Right lung (tissue), 5 donors: Measurements from ENCODE around the gene JAKMIP2. TPM values are rescaled to one million over a fixed set of nuclear protein-coding genes. Genes with fewer than 3 reads are reported as not detected.
A peak's percentile ranks its signal among the peaks of the same experiment; 100 is the strongest.
"Not testable (repeated sequence)": the region's sequence is repeated elsewhere in the genome, so short reads cannot be mapped to it uniquely, and the experiment has no call there.

Source experiments
- DNase-seq, 2 donors: peaks; one replicate each; pipeline ENCODE4 v3.0.0-alpha.2; 2013
- polyA plus RNA-seq, 5 donors: library from polyadenylated mRNA; unstranded; fragments of 120-200 nt; gene quantifications; one replicate each; pipeline versions ENCODE4 v1.2.1 to v1.2.3, GENCODE V29; 2013; ENCODE audit warnings: inconsistent platforms in 1 of 5, low replicate concordance in 1 of 5; ENCODE audit not compliant: insufficient read length in 5 of 5, insufficient read depth in 1 of 5

JAKMIP2 gene
- polyA plus RNA-seq, 5 donors: 5.6 to 11.6 (median 6.5) TPM

- no peak for DNase-seq
Observed at GRCh38 chr5:147659166-147659929, 123.2 kb downstream of the JAKMIP2 start.

- DNase-seq: no peak
Observed at GRCh38 chr5:147658293-147658932, 124.1 kb downstream of the JAKMIP2 start.

GRCh38 chr5:147648597-147648996 lies 133.9 kb downstream of the JAKMIP2 start:
- DNase-seq: no peak

- no peak for DNase-seq
Observed at GRCh38 chr5:147645197-147645596, 137.3 kb downstream of the JAKMIP2 start.

- no peak for DNase-seq
Observed at GRCh38 chr5:147644460-147644859, 138.1 kb downstream of the JAKMIP2 start.

- DNase-seq: no peak
Observed at GRCh38 chr5:147643142-147643541, 139.4 kb downstream of the JAKMIP2 start.

- DNase-seq: no peak
Observed at GRCh38 chr5:147642666-147643065, 139.9 kb downstream of the JAKMIP2 start.

- DNase-seq: peak in 1 of 2 donors; percentile 38
Observed at GRCh38 chr5:147639321-147639720, 143.2 kb downstream of the JAKMIP2 start.

GRCh38 chr5:147636729-147636984 lies 145.9 kb downstream of the JAKMIP2 start:
- no peak for DNase-seq

- no peak for DNase-seq
Observed at GRCh38 chr5:147635882-147636728, 146.4 kb downstream of the JAKMIP2 start.

GRCh38 chr5:147635439-147635838 lies 147.1 kb downstream of the JAKMIP2 start:
- not testable (repeated sequence) for DNase-seq

- DNase-seq: no peak
Observed at GRCh38 chr5:147633173-147633572, 149.4 kb downstream of the JAKMIP2 start.

- DNase-seq: no peak
Observed at GRCh38 chr5:147631428-147632003, 151.0 kb downstream of the JAKMIP2 start.

- DNase-seq: no peak
Observed at GRCh38 chr5:147629196-147629595, 153.3 kb downstream of the JAKMIP2 start.

- peak; percentile 58 to 75 for DNase-seq
Observed at GRCh38 chr5:147628058-147628895, 154.3 kb downstream of the JAKMIP2 start.

- no peak for DNase-seq
Observed at GRCh38 chr5:147626464-147626863, 156.1 kb downstream of the JAKMIP2 start.

GRCh38 chr5:147621016-147621415 lies 161.5 kb downstream of the JAKMIP2 start:
- no peak for DNase-seq

GRCh38 chr5:147619281-147619878 lies 163.1 kb downstream of the JAKMIP2 start:
- no peak for DNase-seq

- no peak for DNase-seq
Observed at GRCh38 chr5:147617711-147618350, 164.7 kb downstream of the JAKMIP2 start.

GRCh38 chr5:147617191-147617606 lies 165.3 kb downstream of the JAKMIP2 start:
- no peak for DNase-seq
